Activated gamma-delta T cell treated with Interleukin-2 at 50 U/mL for 16 hours (primary cell): ENCODE measurements around the gene PRKG2.

ENCODE experiments used
- DNase-seq: peaks from one replicate; pipeline ENCODE4 v3.0.0-alpha.2; 2020

The PRKG2 gene

DNA sequence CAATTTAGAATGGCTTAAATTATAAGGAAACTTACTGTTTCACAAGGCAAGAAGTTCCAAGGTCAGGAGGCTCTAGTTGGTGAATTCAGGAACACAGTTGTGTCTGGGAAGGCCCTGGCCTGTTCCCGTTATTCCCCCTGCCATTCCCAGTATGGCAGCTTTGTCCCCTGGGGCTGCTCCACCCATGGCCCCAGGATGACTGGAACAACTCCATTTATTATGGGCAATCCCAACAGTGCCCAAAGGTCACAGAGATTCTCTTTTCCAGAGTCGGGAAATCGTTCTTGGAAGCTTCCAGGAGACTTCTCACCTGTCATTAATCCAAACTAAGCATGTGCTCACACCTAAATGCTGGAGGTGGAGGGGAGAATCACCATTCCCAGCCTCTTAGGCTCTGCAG is 2.8 kb upstream of the PRKG2 start:
- DNase-seq, result no peak

DNA sequence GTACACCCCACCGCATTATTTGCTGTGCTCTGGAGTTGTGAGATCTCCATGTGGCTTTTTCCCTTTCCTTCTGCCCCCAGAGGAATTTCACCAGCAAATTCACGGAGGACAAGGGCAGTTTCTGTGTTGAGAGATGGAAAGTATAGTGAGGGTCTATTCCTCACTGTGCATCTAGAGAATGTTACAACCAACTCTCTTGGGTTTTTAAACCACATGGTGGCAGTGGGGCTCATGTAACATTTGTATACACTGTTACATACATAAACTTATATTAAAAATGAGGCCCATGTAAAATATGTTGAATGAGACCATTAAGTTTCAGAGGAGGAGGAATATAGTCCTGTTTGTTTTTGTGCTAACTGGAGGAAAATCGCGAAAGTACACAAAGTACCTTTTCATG is 909 bp upstream of the PRKG2 start:
- DNase-seq, result no peak

DNA sequence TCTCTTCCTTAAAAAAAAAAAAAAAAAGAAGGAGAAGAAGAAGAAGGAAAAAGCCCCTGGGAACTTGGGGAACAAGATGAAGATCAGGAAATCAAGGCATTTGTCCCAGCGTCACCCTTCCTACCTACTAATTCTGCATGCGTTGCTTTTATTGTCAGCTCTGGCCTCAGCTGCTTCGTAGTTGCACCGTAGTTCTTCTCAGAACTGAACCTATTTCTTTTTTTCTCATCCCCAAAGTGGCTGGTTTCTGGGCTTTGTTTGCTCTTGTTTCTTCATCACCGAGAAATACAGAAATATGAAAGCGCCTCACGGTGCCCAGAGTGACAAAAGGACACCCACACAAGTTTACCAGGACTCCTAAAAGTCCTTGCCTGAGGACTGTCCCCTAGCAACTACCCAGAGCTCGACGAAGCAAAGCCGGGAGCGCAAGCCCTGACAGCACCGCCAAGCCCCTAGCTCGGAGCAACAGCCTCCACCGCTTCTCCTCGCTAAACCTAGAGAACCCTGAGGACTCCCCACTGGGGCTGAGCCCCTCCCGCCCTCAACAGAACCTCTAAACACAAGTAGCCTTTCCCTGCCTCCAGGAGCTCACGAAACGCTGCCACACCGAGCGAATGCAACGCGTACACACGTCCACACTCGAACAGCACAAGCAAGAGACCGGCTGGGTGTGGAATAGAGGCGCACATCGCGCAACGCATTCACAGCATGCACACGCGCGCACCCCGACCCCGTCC is 710 bp downstream of the PRKG2 start:
- no peak for DNase-seq

DNA sequence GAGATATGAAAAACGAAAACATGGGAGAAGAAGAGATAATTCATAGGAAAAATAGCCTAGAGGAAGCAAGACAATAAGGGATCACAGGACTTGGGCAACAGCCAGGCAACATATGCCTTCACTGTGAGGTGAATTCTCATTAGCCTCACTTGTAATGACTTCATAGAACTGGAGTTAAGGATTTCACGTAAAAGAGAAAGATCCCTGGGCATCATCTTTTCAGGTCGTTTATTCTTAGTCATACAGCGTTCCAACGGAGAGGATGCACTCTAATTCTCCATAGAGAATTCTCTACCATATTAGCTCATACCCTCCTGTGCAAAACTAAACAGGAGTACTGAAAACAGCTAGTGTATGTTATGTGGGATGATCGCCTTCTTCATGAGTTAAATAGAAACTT is 1.4 kb downstream of the PRKG2 start:
- DNase-seq, result no peak

DNA sequence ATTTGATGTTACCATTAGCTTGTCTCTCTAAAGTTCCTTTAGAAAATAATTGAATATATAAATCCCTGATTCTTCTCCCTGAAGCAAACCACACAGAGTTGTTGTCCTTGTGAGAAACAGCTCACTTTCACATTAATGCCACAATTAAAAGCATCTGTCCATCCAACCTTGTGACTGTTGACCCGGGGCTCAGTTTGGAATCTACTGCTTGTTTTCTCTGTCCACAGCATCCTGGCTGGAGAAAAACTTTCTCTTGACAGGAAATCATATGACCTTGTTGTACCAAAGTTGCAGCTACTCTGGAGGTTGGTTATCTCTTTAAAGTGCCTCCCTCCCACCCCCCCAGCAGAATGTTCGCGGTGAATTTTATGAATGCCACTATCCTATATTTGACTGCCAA is 3.1 kb downstream of the PRKG2 start:
- DNase-seq, result no peak

DNA sequence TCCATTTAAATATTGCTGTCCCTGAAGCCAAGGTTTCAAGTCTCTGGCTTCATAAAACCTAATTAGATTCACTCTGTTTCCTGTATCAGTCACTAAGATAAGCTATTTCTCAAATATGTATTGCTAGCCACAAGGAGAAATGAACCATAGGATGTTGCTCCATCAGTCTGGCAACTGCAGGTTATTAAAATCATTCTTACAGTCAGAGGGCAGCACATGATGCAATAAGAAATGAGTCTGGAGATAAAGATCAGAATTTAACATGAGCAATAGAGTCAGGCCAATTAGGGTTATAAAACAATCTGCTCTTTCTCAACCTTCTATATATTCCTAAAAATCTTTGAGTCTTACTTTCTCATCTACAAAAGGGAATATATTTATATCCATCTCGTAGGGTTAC is 7.2 kb downstream of the PRKG2 start:
- DNase-seq, result no peak

DNA sequence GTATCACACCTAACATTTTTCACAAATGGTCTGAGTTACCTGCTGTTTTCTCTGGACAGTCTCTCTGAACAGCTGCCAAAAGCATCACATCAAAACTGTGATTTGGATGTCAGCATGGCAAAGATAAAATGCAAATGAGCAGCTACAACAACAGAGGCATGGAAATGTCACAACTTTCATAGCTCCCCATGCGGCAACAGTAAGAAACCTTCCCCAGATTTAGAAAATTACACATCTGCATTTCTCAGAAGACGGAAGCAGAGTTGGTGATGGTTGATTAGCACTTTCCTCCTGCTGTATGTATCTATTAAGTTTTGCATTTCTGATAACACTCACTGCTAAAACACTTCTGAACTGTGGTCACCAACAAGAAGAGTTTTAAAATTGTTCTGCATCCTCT is 9.7 kb downstream of the PRKG2 start:
- DNase-seq, result no peak

DNA sequence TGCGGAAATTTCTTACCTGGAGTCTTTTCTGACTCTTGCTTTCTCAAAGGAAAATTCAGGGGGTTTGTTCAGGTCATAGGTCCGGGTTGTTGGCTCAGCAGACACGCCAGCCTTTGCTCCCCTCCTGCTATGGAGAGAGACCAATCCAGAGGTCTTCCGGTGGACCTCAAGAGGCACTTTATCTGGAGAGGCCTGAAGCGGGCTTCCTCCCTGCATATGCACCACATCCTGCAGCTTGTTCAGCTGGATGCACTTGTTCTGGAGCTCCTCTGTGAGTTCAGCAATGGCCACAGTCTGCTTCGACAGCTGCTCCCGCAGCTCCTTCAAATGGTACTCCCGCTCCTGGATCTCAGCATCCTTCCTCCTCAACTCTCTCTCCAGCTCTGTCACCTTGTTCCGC is 10.5 kb downstream of the PRKG2 start:
- no peak for DNase-seq

DNA sequence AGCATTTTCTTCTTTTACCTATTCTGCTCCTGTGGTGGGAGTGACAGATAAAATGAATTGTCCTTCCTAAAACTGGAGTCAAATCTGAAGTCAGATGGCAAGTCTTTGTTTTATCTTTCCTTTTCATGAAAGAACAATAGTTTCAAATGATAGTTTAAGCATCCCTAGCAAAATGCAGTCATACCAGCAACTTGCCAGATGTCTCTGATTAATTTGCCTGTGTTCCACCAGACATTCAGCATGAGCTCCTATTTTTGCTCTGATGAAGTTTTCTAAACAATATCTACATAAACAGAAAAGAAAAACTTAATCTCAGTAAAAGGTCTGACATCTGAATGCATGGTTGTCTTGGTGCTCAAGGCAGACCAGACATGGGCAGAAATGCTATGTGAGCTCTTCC is 15.2 kb downstream of the PRKG2 start:
- DNase-seq, result no peak

DNA sequence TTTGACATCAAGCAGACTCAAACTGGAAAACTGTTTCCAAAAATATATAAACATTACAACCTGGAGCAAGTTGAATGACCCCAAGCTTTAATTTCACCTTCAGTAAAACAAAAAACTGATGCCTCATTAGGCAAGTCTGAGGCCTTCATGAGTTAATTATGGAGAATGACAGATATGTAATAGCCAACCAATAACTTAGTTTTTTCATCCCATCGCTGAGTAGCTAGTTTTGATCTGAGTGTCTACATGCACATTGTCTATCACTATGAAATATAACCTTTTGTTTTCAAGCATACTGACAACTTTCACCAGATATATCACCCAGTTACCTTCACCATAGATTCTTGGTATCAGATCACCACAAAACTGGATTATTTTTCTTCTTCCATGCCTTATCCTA is 16.4 kb downstream of the PRKG2 start:
- no peak for DNase-seq

DNA sequence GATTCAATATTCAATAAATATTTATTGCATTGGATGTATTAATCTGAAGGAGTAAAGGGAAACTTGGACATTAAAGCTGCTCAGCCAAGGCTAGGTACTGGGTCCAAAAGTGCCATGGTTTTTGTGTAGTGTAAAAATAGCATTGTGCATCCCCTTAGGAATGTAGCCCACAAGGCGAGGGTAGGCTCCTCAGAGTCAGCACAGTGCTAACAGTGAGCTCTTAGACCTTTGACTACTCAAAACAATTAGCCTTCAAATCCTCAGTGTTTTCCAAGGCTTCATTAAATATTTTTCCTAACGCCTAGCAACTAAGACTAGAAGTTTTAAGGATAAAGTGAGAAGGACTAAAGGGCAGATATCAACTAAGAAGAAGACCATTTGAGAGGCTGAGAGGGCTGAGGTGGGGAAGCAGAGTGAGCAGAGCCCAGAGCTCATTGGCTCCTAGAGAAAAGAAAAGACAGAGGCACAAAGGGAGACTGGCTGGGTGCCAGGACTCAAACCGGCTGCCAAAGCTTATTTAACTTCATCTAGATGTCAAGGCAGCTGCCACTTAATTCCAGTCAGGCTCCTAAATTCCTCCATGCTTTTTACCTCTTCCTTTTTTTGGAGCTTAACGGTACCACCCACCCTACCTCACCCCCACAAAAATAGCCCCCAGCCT is 17.0 kb downstream of the PRKG2 start:
- DNase-seq, result no peak

DNA sequence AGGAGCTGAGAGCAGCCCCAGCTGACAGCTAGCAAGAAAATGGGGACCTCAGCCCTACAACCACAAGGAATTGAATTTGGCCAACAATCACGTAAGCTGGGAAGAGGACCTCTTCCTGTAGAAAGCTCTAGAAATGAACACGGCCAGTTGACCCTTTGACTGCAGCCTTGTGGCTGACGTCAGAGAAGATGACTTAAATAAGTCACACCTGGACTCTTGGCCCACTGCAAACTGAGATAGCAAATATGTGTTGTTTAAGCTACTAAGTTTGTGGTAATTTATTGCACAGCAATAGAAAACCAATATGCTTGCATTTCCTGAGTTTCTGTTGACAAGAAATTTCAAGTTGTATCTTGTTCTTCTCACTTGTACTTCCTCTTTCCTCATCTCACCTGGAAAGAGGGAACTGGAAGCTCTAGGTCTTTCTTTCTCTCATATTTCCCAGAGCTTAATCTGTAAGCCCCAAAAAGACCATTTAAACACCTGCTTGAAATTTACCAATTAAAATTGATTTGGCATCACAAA is 18.8 kb downstream of the PRKG2 start:
- no peak for DNase-seq

DNA sequence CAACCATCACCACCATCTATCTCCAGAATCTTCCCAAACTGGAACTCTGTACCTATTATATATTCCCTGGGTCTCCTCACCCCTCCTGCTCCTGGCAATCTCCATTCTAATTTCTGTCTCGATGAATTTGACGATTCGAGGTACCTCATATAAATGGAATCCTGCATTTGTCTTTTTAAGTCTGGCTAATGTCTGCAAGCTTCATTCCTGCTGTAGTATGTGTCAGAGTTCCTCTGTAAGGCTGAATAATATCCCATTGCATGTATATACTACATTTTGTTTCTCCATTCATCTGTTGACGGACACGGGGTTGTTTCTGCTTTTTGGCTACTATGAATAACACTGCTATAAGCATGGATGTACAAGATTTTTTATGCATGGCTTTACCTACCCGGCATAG is 19.5 kb downstream of the PRKG2 start:
- no peak for DNase-seq

DNA sequence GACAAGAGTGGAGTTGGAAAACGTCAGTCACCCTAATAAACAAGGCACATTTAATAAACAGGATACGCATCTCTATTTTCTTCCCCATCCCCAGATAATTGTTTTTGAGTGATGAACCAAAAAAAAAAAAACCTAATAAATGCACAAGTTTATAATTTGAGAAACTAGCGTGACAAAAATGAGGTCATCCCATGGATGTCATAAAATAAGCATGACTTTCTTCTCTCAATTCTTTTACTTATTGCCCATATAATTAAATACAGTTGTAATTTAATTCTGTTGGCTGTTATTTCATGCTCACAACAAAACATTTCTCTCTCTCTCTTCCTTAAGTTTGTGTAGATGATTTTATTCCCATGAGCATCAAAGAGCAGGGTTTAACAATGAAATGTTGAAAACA is 20.7 kb downstream of the PRKG2 start:
- DNase-seq, result no peak

DNA sequence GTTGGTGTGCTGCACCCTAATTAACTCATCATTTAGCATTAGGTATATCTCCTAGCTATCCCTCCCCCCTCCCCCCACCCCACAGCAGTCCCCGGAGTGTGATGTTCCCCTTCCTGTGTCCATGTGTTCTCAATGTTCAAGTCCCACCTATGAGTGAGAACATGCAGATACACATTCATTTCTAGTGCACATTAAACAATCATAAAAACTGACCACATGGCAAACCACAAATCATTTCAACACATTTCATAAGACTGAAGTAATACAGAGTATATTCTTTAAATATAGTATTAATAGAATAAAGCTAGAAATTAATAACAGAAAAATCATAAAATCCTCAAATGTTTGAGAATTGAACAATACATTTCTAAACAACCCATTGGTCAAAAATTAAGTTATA is 34.1 kb downstream of the PRKG2 start:
- no peak for DNase-seq

DNA sequence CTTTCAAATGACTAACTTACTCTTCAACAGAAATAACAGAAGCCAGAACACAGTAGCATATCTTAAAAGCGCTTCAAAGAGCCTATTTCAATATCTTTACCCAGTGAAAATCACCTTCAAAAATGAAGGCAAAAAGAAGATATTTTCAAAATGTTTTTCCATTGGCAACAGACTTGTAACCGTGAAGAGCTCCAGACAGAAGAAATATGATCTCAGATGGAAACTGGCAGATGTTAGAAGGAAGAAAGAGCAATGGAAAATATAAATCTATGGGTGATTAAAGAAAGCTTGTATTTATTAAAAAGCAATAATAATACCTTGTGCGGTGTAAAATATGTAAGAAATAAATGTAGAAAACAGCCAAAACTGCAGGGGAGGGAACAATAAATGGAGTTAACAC is 35.7 kb downstream of the PRKG2 start:
- no peak for DNase-seq

DNA sequence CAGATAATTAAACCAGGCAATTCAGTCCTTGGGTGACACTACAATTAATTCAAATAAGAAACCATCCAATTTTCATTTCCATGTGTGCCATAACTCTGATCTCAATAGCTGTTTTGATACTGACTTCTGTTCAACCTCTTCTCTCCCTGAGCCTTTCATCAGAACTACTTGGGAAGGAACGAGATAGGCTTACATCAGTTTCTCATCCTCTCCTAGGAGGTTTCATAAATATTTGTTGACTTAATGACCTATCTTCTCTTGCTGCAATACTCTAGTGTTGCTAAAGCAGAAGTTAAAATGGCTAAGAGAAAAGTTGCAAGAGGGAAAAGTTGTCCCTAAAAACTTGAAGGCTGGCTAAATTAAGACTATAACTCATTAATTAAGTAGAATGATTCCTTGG is 41.8 kb downstream of the PRKG2 start:
- DNase-seq, result no peak

DNA sequence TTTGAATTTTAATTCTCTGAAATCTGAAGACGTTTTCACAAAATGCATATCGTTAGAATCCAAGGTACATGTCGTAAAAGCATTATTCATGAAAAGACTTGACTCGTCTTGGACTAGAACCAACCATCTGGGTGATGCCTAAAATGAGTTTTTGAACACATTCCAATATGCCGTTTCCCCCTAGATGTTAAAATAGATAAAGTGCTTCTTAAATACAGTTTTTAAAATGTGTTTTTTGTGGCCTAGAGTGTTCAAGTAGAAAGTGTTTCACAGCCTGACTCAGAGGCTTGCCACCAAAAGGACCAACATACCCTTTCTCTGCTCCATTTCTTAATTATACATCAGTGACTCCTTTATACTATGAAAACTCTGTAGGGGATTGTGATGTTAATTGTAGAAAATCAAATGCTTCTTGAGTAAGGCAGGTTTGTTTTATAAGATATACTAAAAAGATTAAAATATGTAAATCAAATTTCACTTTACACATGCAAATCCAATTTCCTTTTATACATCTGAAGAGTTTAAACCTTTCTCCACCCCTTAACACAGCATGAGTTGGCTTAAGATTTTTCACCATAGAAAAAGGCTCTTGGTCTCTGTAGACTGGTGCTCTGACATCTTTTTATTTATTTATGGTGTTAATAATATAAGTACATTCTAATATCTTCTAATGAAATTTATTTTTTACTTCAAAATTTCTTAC is 48.4 kb downstream of the PRKG2 start:
- no peak for DNase-seq

DNA sequence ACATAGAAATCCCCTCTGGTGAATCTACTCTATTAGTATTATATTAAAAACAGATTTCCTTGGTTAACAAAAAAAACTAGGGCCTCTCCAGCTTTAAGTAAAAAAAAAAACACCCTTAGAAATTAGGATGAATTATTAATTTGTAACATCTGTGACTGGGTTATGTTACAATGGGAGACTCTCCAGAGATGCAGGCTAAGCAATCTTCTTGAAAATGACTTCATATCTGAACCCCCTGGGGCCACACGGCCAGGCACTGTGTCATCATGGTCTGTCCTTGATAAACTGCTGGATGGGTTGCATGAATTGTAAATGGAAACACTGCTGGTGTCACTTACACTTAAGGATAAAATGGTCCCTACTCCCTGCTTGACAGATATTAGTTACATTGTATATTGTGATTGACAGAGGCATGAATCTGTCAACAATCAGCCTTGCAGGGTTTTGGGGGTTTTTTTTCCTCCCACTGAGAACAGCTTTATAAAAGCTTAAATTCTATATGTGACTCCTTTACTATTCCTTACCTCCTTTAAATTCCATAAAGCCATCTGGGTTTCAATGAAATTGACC is 49.1 kb downstream of the PRKG2 start:
- DNase-seq, result no peak

DNA sequence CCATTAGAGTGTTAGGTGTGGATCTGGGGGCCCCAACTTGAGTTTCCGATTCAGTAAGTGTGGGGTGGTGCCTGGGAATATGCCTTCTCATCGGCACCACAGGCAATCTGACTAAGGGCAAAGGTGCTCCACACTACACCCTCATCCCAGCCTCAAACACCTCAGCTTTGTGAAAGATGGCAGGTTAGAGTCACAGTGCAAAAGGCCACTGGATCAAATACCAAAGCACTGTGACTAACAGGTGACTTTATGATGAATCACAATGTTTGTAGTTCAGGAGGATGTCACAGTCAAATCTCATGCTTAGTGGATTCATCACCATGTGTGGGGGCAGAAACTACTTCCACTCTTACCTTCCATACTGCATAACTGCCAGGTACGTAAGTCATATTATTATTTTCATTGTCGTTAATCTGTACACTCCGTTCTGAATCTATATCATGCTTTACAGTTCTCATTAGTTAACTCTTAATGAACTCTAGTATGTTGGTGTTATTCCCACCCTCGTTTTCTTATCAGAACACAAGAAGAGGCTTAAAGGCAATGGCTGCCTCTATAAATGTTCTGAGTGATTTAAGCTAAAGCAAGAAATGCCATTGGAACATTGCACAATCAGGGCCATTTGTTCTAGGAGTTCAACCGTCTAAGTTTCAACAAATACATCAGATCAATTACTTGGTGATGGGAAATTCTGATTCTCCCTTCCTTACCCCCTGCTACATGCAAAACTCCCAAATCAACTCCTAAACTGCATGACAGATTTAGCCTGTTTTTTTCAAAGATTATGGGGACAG is 50.2 kb downstream of the PRKG2 start:
- DNase-seq, result no peak

DNA sequence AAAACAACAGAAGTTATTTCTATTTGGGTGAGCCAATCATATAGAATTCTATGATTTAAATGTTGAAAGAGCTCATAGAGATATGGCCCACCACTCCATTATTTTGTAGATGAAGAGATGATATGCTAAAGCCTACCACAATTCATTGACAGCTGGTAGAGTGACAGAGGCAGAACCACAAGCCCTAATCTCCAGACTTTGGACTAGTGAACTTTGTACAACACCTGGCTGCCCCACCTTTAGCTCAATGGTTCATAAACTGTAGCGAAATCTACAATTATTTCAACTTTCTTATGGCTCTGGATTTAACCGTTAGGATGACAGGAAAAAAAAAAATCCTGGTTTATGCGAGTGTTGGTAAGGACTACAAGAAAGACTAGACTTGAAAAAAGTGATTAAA is 50.9 kb downstream of the PRKG2 start:
- DNase-seq, result no peak

DNA sequence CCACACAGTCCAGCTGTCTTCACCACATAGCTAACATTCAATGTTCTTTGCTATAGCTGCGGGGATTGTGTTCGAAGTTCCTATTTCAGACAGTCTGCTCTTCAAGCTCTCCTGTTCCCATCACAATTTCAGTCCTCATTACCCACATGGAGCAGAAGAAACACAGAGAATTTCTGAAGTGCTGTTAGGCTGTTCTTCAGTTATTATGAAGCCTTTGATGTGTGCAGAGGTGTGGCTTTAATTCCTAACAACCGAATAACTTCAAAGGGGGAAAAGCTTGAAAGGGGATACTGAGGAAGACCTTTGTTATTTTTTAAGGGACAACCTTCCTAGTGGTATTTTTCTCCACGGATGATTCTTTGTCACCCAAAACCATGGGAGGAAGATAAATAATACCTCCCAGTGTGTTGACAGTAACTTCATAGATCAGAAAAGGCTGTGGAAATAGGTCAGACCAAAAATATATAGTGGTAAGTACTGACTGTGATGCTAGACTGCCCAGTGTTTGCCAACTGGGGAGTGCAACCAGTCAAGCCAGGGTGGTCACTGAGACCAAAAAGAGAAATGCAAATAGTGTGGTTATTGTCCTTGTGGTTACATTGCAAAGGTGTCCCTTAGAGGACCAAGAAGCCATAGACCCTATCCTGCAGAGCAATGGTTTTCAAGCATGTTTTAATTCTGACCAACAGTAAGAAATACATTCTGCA is 52.1 kb downstream of the PRKG2 start:
- DNase-seq, result no peak
